Left lung (tissue), 10 donors: ENCODE measurements around the gene USP32. TPM values are rescaled to one million over a fixed set of nuclear protein-coding genes. Genes with fewer than 3 reads are reported as not detected.

ENCODE experiments used
- ATAC-seq: fragments of 200-7000 bp; cut with Tn5 transposase; one replicate; pipeline ENCODE4 v1.9.1; 2020; ENCODE audit warnings: moderate library complexity
- DNase-seq, 4 donors: peaks; one replicate each; pipeline ENCODE4 v3.0.0-alpha.2; 2013 to 2020
- H3K27ac ChIP-seq, 2 donors: fragments of 200-600 bp; sonication (generic) in 1 of 2; one replicate each; pipeline versions ENCODE4 v1.5.0 to v1.8.0; 2020 to 2021
- H3K27me3 ChIP-seq, 2 donors: fragments of 200-600 bp; sonication (generic) in 1 of 2; one replicate each; pipeline versions ENCODE4 v1.5.0 to v1.8.0; 2020 to 2021
- H3K36me3 ChIP-seq, 2 donors: fragments of 200-600 bp; sonication (generic) in 1 of 2; one replicate each; pipeline versions ENCODE4 v1.5.0 to v1.8.0; 2020 to 2021
- H3K4me1 ChIP-seq, 2 donors: fragments of 200-600 bp; one replicate each; pipeline ENCODE4 v1.8.0; 2021
- H3K4me3 ChIP-seq, 2 donors: fragments of 200-600 bp; sonication (generic) in 1 of 2; one replicate each; pipeline versions ENCODE4 v1.5.0 to v1.8.0; 2020 to 2021; ENCODE audit warnings: mild to moderate bottlenecking in 1 of 2
- H3K9me3 ChIP-seq, 2 donors: fragments of 200-600 bp; sonication (generic) in 1 of 2; one replicate each; pipeline versions ENCODE4 v1.5.0 to v1.8.0; 2020 to 2021
- CTCF ChIP-seq, 2 donors: fragments of 200-600 bp; sonication (generic) in 1 of 2; IDR thresholded peaks; one replicate each; pipeline versions ENCODE4 v1.5.0 to v1.8.0; 2021; ENCODE audit warnings: antibody characterized with exemption in 2 of 2
- intact Hi-C, 2 donors: fragments of 100-400 bp; cut with DNase I; formaldehyde crosslinking; loops; one replicate each; pipeline versions ENCODE4 v1.11.2 to v1.14.2; 2022
- polyA plus RNA-seq, 6 donors: library from polyadenylated mRNA; unstranded; fragments of 120-200 nt; gene quantifications; one replicate each; pipeline ENCODE4 v1.2.1, GENCODE V29; 2013; ENCODE audit not compliant: insufficient read length in 6 of 6
- total RNA-seq, 2 donors: library from RNA; stranded (reverse); fragmentation: NEBNext Ultra II Directional; extraction: Animal tissue kit (Norgen Biotek cat#: 25700); gene quantifications; one replicate each; pipeline ENCODE4 v1.2.1, GENCODE V29; 2021
- donor health status: DM: no; HTN: yes; CAD: no.
- donor health status: DM: no; HTN: no; CAD: no.

Gene USP32
- total and polyA plus RNA-seq, 8 donors: 30.7 to 73.2 (median 37.7) TPM

GRCh38 chr17:60372790-60373483 is 19.0 kb downstream of the USP32 start:
- Histone ChIP-seq H3K4me3 (no peak overlapping the region), H3K36me3 (peaks cover 0 to 3% of the 10 kb centered on the region in 2 donors), H3K27ac (peak overlapping the region in 1 of 2 donors; percentile 66), H3K9me3 (no peaks in the 10 kb centered on the region), H3K4me1 (peaks cover 3 to 25% of the 10 kb centered on the region in 2 donors), H3K27me3 (no peaks in the 10 kb centered on the region)
- DNase-seq (no peak), ATAC-seq (peak; percentile 79)
- no peak for TF ChIP-seq CTCF (IDR thresholded peaks at IDR 0.05)
- intact Hi-C loops: no loop called here

- Histone ChIP-seq H3K36me3 (no peaks in the 10 kb centered on the region), H3K4me3 (no peak overlapping the region), H3K4me1 (peaks cover 3 to 25% of the 10 kb centered on the region in 2 donors), H3K27me3 (no peaks in the 10 kb centered on the region), H3K27ac (peak overlapping the region in 1 of 2 donors; percentile 66), H3K9me3 (no peaks in the 10 kb centered on the region)
- no peak for TF ChIP-seq CTCF (IDR thresholded peaks at IDR 0.05)
- peak; percentile 29 for ATAC-seq
- intact Hi-C loops: no loop called here
- DNase-seq: no peak
These were observed 20.0 kb downstream of the USP32 start for GRCh38 chr17:60371818-60372510.

GRCh38 chr17:60371416-60371815 is 20.5 kb downstream of the USP32 start:
- intact Hi-C loops: no loop called here
- ATAC-seq: no peak
- Histone ChIP-seq H3K27ac (peak overlapping the region in 1 of 2 donors; percentile 66), H3K9me3 (no peaks in the 10 kb centered on the region), H3K4me3 (no peak overlapping the region), H3K36me3 (no peaks in the 10 kb centered on the region), H3K4me1 (peaks cover 3 to 25% of the 10 kb centered on the region in 2 donors), H3K27me3 (no peaks in the 10 kb centered on the region)
- no peak for TF ChIP-seq CTCF (IDR thresholded peaks at IDR 0.05)
- DNase-seq: no peak

- no peak for ATAC-seq
- no peaks in the 10 kb centered on the region for H3K27me3 ChIP-seq
These were observed 22.2 kb downstream of the USP32 start for GRCh38 chr17:60369727-60370126.

More at GRCh38 chr17:60369727-60370126, 22.2 kb downstream of the USP32 start:
- no peak for TF ChIP-seq CTCF (IDR thresholded peaks at IDR 0.05)
- Histone ChIP-seq H3K36me3 (no peaks in the 10 kb centered on the region), H3K9me3 (no peaks in the 10 kb centered on the region), H3K27ac (no peak overlapping the region), H3K4me1 (peaks cover 3 to 25% of the 10 kb centered on the region in 2 donors), H3K4me3 (no peak overlapping the region)
- intact Hi-C loops: no loop called here
- no peak for DNase-seq
